D721Med (cell line): ENCODE measurements around the gene ARHGAP25.

Source experiments
- DNase-seq: peaks from one replicate; pipeline ENCODE4 v3.0.0; 2011; ENCODE audit warnings: low spot score; ENCODE audit not compliant: insufficient read length
- FAIRE-seq: peaks from 2 replicates; lab custom pipeline; 2011; peaks lifted over from hg19 to GRCh38; lab: Jason Lieb, UNC
- TF ChIP-seq, protein P1 (sequence below): IDR thresholded peaks from 2 replicates; pipeline ENCODE4 v1.5.1; 2012; ENCODE audit warnings: mild to moderate bottlenecking, control low read depth; ENCODE audit not compliant: insufficient read depth; ENCODE audit errors: missing control alignments

ARHGAP25 gene

DNA sequence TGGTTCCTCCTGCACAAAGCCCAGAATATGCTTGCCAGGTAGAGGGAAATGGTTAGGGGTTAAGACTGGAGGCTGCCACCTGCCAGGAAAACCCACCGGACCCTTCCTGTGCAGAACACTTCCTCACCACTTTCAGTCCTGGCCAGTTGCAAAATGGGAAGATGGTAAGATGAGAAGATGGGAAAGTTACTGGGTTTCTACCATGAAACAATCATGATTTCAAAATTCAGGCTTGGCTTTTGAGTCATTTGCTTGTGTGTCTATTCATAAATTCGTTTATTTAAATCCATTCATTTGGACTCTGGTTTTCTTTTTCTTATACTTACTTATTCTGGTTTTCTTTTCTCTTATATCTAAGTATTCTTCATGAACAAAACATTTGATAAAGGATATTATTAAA lies 129.4 kb downstream of the ARHGAP25 start:
- FAIRE-seq (no peak), DNase-seq (no peak)
- TF ChIP-seq, protein P1, sequence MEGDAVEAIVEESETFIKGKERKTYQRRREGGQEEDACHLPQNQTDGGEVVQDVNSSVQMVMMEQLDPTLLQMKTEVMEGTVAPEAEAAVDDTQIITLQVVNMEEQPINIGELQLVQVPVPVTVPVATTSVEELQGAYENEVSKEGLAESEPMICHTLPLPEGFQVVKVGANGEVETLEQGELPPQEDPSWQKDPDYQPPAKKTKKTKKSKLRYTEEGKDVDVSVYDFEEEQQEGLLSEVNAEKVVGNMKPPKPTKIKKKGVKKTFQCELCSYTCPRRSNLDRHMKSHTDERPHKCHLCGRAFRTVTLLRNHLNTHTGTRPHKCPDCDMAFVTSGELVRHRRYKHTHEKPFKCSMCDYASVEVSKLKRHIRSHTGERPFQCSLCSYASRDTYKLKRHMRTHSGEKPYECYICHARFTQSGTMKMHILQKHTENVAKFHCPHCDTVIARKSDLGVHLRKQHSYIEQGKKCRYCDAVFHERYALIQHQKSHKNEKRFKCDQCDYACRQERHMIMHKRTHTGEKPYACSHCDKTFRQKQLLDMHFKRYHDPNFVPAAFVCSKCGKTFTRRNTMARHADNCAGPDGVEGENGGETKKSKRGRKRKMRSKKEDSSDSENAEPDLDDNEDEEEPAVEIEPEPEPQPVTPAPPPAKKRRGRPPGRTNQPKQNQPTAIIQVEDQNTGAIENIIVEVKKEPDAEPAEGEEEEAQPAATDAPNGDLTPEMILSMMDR, result no peak

- DNase-seq (no peak), FAIRE-seq (no peak)
- TF ChIP-seq, protein P1, result no peak
Measured at GRCh38 chr2:68865108-68865507, 130.5 kb downstream of the ARHGAP25 start.

GRCh38 chr2:68870215-68870614 lies 135.6 kb downstream of the ARHGAP25 start:
- TF ChIP-seq, protein P1, result no peak
- no peak for FAIRE-seq
- DNase-seq, result no peak

DNA sequence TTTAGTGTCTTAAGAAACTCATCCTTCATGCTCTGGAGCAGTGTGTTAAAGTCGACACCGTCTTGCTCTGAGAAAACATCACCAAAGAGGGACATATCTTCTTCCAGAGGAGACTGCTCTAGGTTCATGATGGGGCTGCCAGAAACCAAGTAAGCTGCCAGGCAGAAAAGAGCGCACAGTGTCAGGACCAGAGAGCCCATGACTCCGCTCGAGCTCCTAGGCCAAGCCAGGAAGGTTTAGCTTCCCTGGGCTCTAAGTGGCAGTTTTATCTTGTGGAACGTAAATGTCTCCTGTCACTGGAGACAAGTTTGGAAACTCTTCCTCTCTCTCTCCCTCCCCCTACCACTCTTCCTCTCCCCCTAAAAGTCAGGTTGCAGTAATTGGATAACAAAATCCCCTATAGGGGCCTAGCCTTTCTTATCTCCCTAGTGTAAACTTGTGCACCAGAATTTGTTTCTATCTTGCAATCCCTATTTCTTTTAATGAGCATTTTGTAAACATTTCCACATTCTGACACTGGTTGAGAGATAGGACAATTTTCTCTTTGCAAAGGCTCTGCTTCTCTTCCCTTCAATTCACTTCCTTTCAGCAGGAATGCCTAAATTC lies 136.7 kb downstream of the ARHGAP25 start, which contains the start of gene BMP10:
Gene BMP10 (minus strand): TSS at position 239 of the 606 bp plus-strand sequence. CDS start 39 bp downstream, at position 200.
- FAIRE-seq (no peak), DNase-seq (no peak)
- TF ChIP-seq, protein P1, result no peak
